ENCODE measurements around the gene LIPH. TPM values are rescaled to one million over a fixed set of nuclear protein-coding genes. Genes with fewer than 3 reads are reported as not detected.

LIPH gene
- not detected in 2 replicates for total RNA-seq

DNA sequence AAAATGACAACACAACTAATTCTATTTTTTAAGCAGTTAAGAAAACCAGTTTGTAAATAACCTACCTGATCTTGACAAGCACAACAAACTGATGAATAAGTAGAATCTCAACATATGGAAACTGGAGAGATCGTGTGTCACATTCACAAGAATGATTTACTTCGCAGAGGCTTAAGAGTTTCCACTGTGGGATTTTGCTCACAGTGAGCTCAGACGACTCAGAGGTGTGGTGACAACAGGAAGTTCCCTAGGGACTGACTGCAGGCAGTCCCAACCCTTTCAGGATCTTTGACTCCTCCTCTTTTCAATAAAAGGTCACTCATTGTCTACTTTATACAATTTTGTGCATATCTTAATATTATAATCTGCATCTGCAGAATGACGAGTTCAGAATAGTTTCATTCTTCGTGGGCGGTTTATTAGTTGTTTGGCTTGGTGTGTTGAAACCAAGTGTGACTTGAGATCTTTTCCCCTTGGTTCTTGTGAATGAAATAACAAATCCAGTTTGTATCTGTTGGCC is at the start of gene LIPH:
Gene LIPH (minus strand): TSS at position 231 of the 520 bp plus-strand sequence. CDS start 117 bp downstream, at position 114.

DNA sequence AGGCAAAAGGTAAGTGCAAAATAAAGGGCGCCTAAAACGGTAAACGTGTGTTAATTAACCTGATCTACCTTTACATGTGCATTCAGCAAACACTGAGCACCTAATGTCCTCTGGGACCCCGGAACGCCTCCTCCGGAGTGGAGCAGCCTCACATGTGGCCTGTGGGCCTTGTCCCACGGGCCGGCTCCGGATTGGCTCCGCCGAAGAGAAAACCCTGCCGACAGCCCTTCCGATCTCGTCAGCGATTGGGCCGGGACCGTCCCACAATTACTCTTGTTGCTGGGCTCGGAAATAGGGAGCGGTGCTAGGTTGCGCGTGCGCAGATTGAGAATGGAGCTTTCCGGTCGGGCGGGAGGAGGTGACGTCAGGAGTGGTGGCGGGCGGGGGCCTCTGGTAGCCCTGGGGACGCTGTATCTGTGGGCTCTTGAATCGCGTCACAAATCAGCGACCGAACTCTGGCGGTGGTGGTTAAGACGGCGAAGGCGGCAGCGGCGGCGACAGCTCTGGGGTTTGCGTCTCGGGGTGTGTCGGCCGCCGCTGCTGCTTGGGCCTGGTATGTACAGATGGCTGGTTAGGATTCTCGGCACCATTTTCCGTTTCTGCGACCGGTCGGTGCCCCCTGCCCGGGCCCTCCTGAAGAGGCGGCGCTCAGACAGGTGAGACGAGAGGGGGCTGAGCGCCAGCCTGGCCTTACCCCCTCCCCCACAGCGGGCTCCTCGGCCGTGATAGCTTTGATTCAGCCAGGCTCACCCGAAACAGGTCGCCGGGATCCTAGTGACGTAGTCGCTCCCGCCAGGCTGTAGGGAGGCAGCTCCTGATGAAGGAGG is 33.7 kb upstream of the LIPH start, which contains the start of gene SENP2:
Gene SENP2 (plus strand): TSS at position 437 of the 827 bp plus-strand sequence. CDS start 119 bp downstream, at position 556.

DNA sequence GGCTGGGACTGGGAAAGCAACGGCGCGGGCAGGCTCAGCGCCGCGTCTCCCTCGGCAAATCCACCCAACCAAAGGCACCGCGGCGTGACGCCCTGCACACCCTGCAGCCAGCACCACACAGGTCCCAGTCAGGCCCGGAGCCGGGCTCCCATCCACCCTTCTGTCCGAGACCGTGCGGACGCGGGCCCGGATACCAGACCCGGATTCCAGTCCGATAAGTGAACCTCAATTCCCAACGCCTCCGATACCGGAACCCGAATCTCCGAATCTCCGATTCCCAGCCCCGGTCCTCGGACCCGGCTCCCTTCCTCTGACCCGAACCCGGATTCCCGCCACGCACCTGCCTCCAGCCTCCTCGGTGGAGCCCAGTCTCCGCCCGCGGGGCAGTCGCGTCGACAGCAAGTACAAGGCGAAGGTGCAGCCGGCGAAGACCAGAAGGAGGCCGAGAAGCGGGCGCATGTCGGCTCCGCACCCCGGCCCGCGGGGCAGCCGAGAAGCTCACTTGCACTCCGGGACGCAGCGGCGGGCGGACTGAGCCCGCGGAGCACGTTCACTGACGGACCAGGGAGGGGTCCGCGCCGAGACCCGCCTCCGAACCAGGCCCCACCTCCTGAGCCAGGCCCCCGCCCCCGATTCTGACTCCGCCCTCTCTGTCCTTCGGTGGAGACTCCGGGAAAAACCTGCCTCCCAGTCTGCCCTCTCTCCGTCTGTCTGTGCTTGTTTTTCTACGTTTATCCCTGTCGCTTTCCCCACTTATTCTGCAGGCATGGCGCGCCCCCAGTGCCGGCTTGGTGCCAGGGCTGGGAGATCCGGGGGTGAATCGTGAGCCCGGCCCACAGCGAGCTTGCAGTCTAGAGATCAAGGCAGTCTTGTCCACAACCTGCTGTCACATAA is 53.6 kb downstream of the LIPH start, which contains the start of gene TMEM41A:
Gene TMEM41A (minus strand): TSS at position 533 of the 894 bp plus-strand sequence. CDS start 74 bp downstream, at position 459.

Other genes with a start within 250 kb of the LIPH start
- 13.4 and 15.4 TPM in 2 replicates for gene MAP3K13, start 189.5 kb downstream of the LIPH start, total RNA-seq
- 12.7 and 13.7 TPM in 2 replicates for gene TMEM41A, start 53.6 kb downstream of the LIPH start, total RNA-seq
- 25.5 and 39.9 TPM in 2 replicates for gene SENP2, start 33.7 kb upstream of the LIPH start, total RNA-seq